Lower leg skin (tissue), 3 donors: ENCODE results near the gene KCNQ1OT1.

Source experiments
- POLR2A ChIP-seq, 2 donors: fragments of 450-650 bp; IDR thresholded peaks; one replicate each; pipeline ENCODE4 v1.6.1; 2016 to 2017; ENCODE audit warnings: antibody characterized with exemption in 2 of 2, mild to moderate bottlenecking in 1 of 2, moderate library complexity in 1 of 2
- TF ChIP-seq, protein P1 (sequence below), 3 donors: fragments of 450-650 bp; IDR thresholded peaks; one replicate each; pipeline ENCODE4 v1.5.1; 2016; ENCODE audit warnings: antibody characterized with exemption in 3 of 3, mild to moderate bottlenecking in 3 of 3, moderate library complexity in 2 of 3

DNA sequence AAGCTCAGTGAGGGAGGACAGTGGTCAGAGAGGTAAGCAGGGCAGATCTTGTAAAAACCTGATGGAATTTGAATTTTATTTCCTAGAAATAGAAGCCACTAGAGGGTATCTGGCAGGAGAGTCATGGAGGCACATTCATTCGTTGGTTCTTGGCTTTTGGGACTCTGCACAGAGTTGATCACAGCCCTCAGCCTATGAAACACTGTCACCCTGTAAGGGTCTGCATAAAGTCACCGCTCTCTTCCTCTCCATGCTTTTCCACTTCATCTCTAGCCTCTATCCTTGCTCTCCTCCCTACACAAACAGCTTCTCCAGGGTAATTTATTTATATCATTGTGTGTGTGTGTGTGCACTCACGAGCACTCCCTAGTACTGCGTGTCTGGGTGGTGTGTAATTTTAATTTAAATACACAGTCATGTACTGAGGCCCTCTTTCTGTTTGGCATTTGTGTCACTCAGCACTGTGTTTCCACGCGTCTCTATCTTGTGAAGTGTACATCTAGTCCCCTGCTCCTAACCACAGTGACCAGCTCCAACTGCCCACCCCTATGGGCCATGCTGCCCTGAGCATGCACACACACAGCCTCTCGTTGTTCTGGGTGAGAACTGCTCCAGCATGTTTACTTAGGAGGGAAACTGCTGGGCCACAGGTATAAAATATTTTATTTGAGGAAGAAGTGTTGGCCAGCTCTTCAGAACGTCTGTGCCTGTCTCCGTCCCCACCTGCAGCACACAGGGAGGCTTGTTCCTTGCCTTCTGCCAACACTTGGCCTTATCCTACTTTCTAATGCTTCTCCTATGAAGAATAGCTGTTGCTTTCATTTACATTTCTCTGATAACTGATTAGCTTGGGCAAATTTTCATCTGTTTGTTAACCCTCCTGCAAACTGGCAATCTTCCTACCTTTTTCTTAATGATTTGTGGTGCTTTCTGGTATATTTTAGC lies 4.5 kb downstream of the KCNQ1OT1 start:
- no peak for TF ChIP-seq POLR2A (IDR thresholded peaks at IDR 0.05)
- TF ChIP-seq, protein P1, sequence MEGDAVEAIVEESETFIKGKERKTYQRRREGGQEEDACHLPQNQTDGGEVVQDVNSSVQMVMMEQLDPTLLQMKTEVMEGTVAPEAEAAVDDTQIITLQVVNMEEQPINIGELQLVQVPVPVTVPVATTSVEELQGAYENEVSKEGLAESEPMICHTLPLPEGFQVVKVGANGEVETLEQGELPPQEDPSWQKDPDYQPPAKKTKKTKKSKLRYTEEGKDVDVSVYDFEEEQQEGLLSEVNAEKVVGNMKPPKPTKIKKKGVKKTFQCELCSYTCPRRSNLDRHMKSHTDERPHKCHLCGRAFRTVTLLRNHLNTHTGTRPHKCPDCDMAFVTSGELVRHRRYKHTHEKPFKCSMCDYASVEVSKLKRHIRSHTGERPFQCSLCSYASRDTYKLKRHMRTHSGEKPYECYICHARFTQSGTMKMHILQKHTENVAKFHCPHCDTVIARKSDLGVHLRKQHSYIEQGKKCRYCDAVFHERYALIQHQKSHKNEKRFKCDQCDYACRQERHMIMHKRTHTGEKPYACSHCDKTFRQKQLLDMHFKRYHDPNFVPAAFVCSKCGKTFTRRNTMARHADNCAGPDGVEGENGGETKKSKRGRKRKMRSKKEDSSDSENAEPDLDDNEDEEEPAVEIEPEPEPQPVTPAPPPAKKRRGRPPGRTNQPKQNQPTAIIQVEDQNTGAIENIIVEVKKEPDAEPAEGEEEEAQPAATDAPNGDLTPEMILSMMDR (IDR thresholded peaks at IDR 0.05) = no peak
